Neural crest cell (in vitro differentiated cells): ENCODE data around the gene PRRX2. TPM values are rescaled to one million over a fixed set of nuclear protein-coding genes. Genes with fewer than 3 reads are reported as not detected.
A peak's percentile ranks its signal among the peaks of the same experiment; 100 is the strongest.

Experiments
- DNase-seq: peaks from one replicate; pipeline ENCODE4 v3.0.0; 2021; ENCODE audit warnings: low read depth, mixed read lengths, low spot score
- H3K27ac Mint-ChIP-seq: one replicate; pipeline ENCODE4 v1.8.0; 2021; ENCODE audit warnings: mild to moderate bottlenecking, mixed read lengths; ENCODE audit not compliant: unreplicated experiment
- H3K27me3 Mint-ChIP-seq: 2 replicates; pipeline ENCODE4 v1.8.0; 2021; ENCODE audit warnings: low read depth, mild to moderate bottlenecking, mixed read lengths
- H3K36me3 Mint-ChIP-seq: 2 replicates; pipeline ENCODE4 v1.8.0; 2021; ENCODE audit warnings: low read depth, mild to moderate bottlenecking, mixed read lengths
- H3K4me1 Mint-ChIP-seq: 2 replicates; pipeline ENCODE4 v1.8.0; 2021; ENCODE audit warnings: mixed read lengths
- H3K4me3 Mint-ChIP-seq: one replicate; pipeline ENCODE4 v1.8.0; 2021; ENCODE audit warnings: mild to moderate bottlenecking, mixed read lengths
- H3K9me3 Mint-ChIP-seq: 2 replicates; pipeline ENCODE4 v1.8.0; 2021; ENCODE audit warnings: mixed read lengths
- CTCF ChIP-seq: fragments of 200-600 bp; sonication (generic); conservative IDR thresholded peaks from 2 replicates; pipeline ENCODE4 v1.5.0; 2021; ENCODE audit warnings: antibody characterized with exemption, mild to moderate bottlenecking
- total RNA-seq: library from RNA; stranded (reverse); gene quantifications from 2 replicates; pipeline ENCODE4 v1.2.1, GENCODE V29; 2021

Gene PRRX2
- total RNA-seq, 1 donor from 2014 or later, result 0.65 TPM

GRCh38 chr9:129667378-129667777 lies 1.9 kb downstream of the PRRX2 start:
- no peak overlapping the region for H3K27ac Mint-ChIP-seq
- H3K4me3 Mint-ChIP-seq, result no peak overlapping the region
- no peaks in the 10 kb centered on the region for H3K9me3 Mint-ChIP-seq
- no peak for DNase-seq
- peaks cover 13% of the 10 kb centered on the region for H3K4me1 Mint-ChIP-seq
- peaks cover 45% of the 10 kb centered on the region for H3K27me3 Mint-ChIP-seq
- no peak for TF ChIP-seq CTCF
- H3K36me3 Mint-ChIP-seq, result no peaks in the 10 kb centered on the region

DNA sequence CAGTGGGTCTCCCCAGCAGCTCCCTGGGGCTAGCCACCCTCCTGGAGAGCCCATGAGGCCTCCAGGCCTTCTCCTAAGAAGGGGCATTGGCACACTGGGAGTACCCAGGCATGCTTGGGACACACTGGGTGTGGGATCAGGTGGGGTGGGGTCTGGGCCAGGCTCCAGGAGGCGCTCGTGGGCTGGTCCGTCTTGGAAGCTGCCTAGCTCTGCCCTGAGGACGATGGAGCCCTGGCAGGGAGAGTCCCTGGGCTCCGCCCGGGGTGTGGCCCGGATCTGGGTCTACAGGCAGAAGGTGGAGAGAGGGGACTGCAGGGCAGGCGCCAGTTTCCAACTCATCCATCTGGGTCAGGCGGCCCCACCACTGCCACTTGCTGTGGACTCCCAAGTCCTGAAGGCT lies 2.4 kb downstream of the PRRX2 start:
- H3K4me3 Mint-ChIP-seq, result no peak overlapping the region
- H3K27ac Mint-ChIP-seq, result no peak overlapping the region
- H3K36me3 Mint-ChIP-seq, result no peaks in the 10 kb centered on the region
- peaks cover 41% of the 10 kb centered on the region for H3K27me3 Mint-ChIP-seq
- peaks cover 13% of the 10 kb centered on the region for H3K4me1 Mint-ChIP-seq
- DNase-seq, result no peak
- no peak for TF ChIP-seq CTCF
- no peaks in the 10 kb centered on the region for H3K9me3 Mint-ChIP-seq

DNA sequence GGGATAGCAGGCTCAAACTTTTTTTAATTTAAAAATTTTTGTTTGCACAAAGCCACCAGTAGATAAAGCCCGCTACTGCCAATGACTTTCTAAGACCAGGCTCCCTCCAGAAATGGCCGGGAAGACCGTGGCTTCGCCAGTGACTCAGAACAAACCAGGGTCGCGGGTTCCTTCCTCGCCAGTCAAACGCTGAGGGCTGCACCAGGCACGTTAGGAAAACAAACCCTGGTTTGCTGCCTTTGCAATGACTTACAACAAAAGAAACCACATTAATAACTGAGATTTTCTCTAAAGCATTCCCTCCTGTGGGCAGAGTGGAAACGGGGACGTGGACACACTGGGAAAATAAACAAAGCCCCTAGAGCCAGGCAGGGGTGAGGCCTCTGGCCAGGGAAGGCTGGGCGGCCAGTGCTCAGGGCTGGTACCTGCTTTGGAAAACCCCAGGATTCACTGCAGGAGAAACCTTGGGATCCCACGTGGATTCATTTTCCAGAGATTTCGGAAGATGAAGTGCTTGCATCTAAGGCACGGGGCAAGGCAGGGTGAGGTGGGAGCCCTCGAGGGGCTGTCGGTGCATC lies 3.8 kb downstream of the PRRX2 start:
- peaks cover 13% of the 10 kb centered on the region for H3K4me1 Mint-ChIP-seq
- peaks cover 35% of the 10 kb centered on the region for H3K27me3 Mint-ChIP-seq
- no peak overlapping the region for H3K4me3 Mint-ChIP-seq
- H3K27ac Mint-ChIP-seq, result no peak overlapping the region
- TF ChIP-seq CTCF, result no peak
- H3K36me3 Mint-ChIP-seq, result no peaks in the 10 kb centered on the region
- no peaks in the 10 kb centered on the region for H3K9me3 Mint-ChIP-seq
- DNase-seq, result no peak

DNA sequence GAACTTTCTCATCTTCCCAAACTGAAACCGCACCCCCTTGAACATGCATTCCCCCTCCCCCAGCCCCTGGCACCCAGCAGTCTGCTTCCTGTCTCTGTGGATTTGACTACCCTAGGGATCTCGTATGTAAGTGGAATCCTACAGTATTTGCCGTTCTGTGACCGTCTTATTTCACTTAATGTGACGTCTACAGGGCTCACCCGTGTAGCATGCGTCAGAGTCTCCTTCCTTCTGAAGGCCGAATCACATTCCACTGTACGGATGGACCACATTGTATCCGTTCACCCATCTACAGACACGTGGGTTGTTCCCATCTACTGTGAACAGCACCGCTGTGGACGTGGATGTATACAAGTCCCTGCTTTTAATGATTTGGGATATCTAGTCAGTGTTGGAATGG lies 4.5 kb downstream of the PRRX2 start:
- H3K9me3 Mint-ChIP-seq, result no peaks in the 10 kb centered on the region
- peaks cover 28% of the 10 kb centered on the region for H3K27me3 Mint-ChIP-seq
- no peak overlapping the region for H3K27ac Mint-ChIP-seq
- H3K4me3 Mint-ChIP-seq, result no peak overlapping the region
- DNase-seq, result no peak
- no peaks in the 10 kb centered on the region for H3K36me3 Mint-ChIP-seq
- H3K4me1 Mint-ChIP-seq, result peaks cover 10% of the 10 kb centered on the region
- no peak for TF ChIP-seq CTCF

GRCh38 chr9:129671065-129671464 lies 5.6 kb downstream of the PRRX2 start:
- Mint-ChIP-seq H3K36me3 (no peaks in the 10 kb centered on the region), H3K27me3 (peaks cover 21% of the 10 kb centered on the region), H3K27ac (peak overlapping the region; percentile 58), H3K9me3 (no peaks in the 10 kb centered on the region), H3K4me1 (peaks cover 10% of the 10 kb centered on the region), H3K4me3 (no peak overlapping the region)
- no peak for DNase-seq
- TF ChIP-seq CTCF, result no peak
